H1 (cell line): ENCODE measurements around the gene PPARGC1A. TPM values are rescaled to one million over a fixed set of nuclear protein-coding genes. Genes with fewer than 3 reads are reported as not detected.

ENCODE experiments used
- CTCF ChIA-PET: fragments of 300-600 bp; sonication (Branson Sonifier 250); formaldehyde crosslinking; loops from one replicate; lab custom pipeline; 2021; ENCODE audit not compliant: partially characterized antibody; lab: Charles Lee
- POLR2A ChIA-PET: fragments of 300-600 bp; sonication (Branson Sonifier 250); formaldehyde crosslinking; loops from one replicate; lab custom pipeline; 2021; ENCODE audit warnings: inconsistent platforms; ENCODE audit not compliant: partially characterized antibody; lab: Charles Lee
- DNase-seq, 2 experiments: peaks; one replicate each; pipeline versions ENCODE4 v3.0.0 to v3.0.0-alpha.2; 2010 to 2022; ENCODE audit warnings: low spot score in 2 of 2, low read depth in 1 of 2, mixed read lengths in 1 of 2
- FAIRE-seq: peaks from 2 replicates; lab custom pipeline; 2011; peaks lifted over from hg19 to GRCh38; lab: Jason Lieb, UNC
- H2AFZ ChIP-seq: 2 replicates; pipeline ENCODE4 v1.8.1; 2012; ENCODE audit warnings: low read length, inconsistent platforms
- H2AK5ac ChIP-seq: 2 replicates; pipeline ENCODE4 v1.6.1; 2013; ENCODE audit warnings: low read depth, low read length
- H2BK120ac ChIP-seq: replicated peaks from 2 replicates; pipeline ENCODE3; 2013; ENCODE audit warnings: low read depth, low read length, inconsistent platforms
- H2BK12ac ChIP-seq: 2 replicates; pipeline ENCODE4 v1.6.1; 2013; ENCODE audit warnings: low read depth, low read length
- H2BK15ac ChIP-seq: 2 replicates; pipeline ENCODE4 v1.6.1; 2013; ENCODE audit warnings: low read length
- H2BK20ac ChIP-seq: 2 replicates; pipeline ENCODE4 v1.6.1; 2013; ENCODE audit warnings: low read length
- H2BK5ac ChIP-seq: 2 replicates; pipeline ENCODE4 v1.6.1; 2013; ENCODE audit warnings: low read depth, low read length
- H3K14ac ChIP-seq: 2 replicates; pipeline ENCODE4 v1.6.1; 2013; ENCODE audit warnings: inconsistent platforms; ENCODE audit not compliant: insufficient read length
- H3K18ac ChIP-seq: 2 replicates; pipeline ENCODE4 v1.6.1; 2013; ENCODE audit warnings: low read length; ENCODE audit errors: extremely low read depth
- H3K23ac ChIP-seq: 2 replicates; pipeline ENCODE4 v1.6.1; 2013; ENCODE audit warnings: inconsistent platforms; ENCODE audit not compliant: insufficient read length
- H3K23me2 ChIP-seq: 2 replicates; pipeline ENCODE4 v1.6.1; 2013; ENCODE audit warnings: low read depth, low read length
- H3K27ac ChIP-seq: 2 replicates; pipeline ENCODE4 v1.6.1; 2011; ENCODE audit warnings: low read depth, low read length, inconsistent platforms
- H3K27me3 ChIP-seq, 4 experiments: replicated peaks in 1 of 4; 1 replicate in 1 of 4; 2 replicates in 3 of 4; pipeline versions ENCODE4 v1.6.1 to v1.8.1; 2011 to 2013; ENCODE audit warnings: low read length in 3 of 4, mild to moderate bottlenecking in 3 of 4, inconsistent platforms in 2 of 4, mixed read lengths in 2 of 4, moderate library complexity in 1 of 4; ENCODE audit not compliant: control insufficient read depth in 3 of 4, insufficient read depth in 3 of 4; ENCODE audit errors: extremely low read depth in 1 of 4
- H3K36me3 ChIP-seq, 4 experiments: 2 replicates each; pipeline versions ENCODE4 v1.6.1 to v1.8.1; 2011 to 2013; ENCODE audit warnings: mild to moderate bottlenecking in 4 of 4, low read length in 3 of 4, moderate library complexity in 2 of 4, control low read depth in 1 of 4, inconsistent platforms in 1 of 4; ENCODE audit not compliant: insufficient read depth in 4 of 4, control insufficient read depth in 2 of 4
- H3K4ac ChIP-seq: replicated peaks from 2 replicates; pipeline ENCODE3; 2013; ENCODE audit warnings: low read length, low read depth, mixed read lengths, inconsistent platforms; ENCODE audit not compliant: insufficient read length
- H3K4me1 ChIP-seq, 4 experiments: replicated peaks in 1 of 4; 1 replicate in 1 of 4; 2 replicates in 3 of 4; pipeline versions ENCODE4 v1.6.1 to v1.8.1; 2011 to 2013; ENCODE audit warnings: low read length in 3 of 4, inconsistent platforms in 2 of 4, mixed read lengths in 1 of 4; ENCODE audit not compliant: insufficient read depth in 4 of 4, control insufficient read depth in 3 of 4
- H3K4me2 ChIP-seq, 2 experiments: 2 replicates each; pipeline versions ENCODE4 v1.6.1 to v1.8.1; 2011 to 2013; ENCODE audit warnings: low read depth in 2 of 2, low read length in 2 of 2, control low read depth in 1 of 2, inconsistent platforms in 1 of 2, mild to moderate bottlenecking in 1 of 2; ENCODE audit not compliant: insufficient read depth in 1 of 2
- H3K4me3 ChIP-seq, 4 experiments: fragments of 200-600, 300-600 bp in 1 of 4; sonication (generic), shearing (Covaris generic), sonication (Bioruptor Twin) in 1 of 4; 2 replicates each; pipeline versions ENCODE4 v1.5.1 to v1.8.1; 2011 to 2016; ENCODE audit warnings: low read length in 4 of 4, low read depth in 3 of 4, control low read depth in 2 of 4, inconsistent platforms in 2 of 4, mild to moderate bottlenecking in 2 of 4, mixed read lengths in 1 of 4, moderate library complexity in 1 of 4; ENCODE audit not compliant: insufficient read depth in 2 of 4; ENCODE audit errors: extremely low read depth in 1 of 4
- H3K56ac ChIP-seq: replicated peaks from 2 replicates; pipeline ENCODE3; 2013; ENCODE audit warnings: low read depth, mild to moderate bottlenecking, mixed read lengths, low read length, inconsistent platforms; ENCODE audit not compliant: insufficient read length
- H3K79me1 ChIP-seq: 2 replicates; pipeline ENCODE4 v1.6.1; 2013; ENCODE audit warnings: low read depth, low read length, control low read depth
- H3K79me2 ChIP-seq, 2 experiments: 2 replicates each; pipeline versions ENCODE4 v1.6.1 to v1.8.1; 2012 to 2013; ENCODE audit warnings: low read length in 2 of 2, mild to moderate bottlenecking in 2 of 2, inconsistent platforms in 1 of 2; ENCODE audit not compliant: insufficient read depth in 2 of 2, control insufficient read depth in 1 of 2
- H3K9ac ChIP-seq, 4 experiments: replicated peaks in 1 of 4; 1 replicate in 1 of 4; 2 replicates in 3 of 4; pipeline versions ENCODE4 v1.6.1 to v1.8.1; 2011 to 2013; ENCODE audit warnings: low read depth in 3 of 4, low read length in 3 of 4, control low read depth in 2 of 4, mild to moderate bottlenecking in 2 of 4, moderate library complexity in 2 of 4, inconsistent platforms in 1 of 4; ENCODE audit errors: extremely low read depth in 1 of 4
- H3K9me3 ChIP-seq, 2 experiments: 2 replicates each; pipeline versions ENCODE4 v1.6.1 to v1.8.1; 2012 to 2013; ENCODE audit warnings: mild to moderate bottlenecking in 2 of 2, moderate library complexity in 2 of 2, control low read depth in 1 of 2, inconsistent platforms in 1 of 2, low read depth in 1 of 2, low read length in 1 of 2, mixed read lengths in 1 of 2; ENCODE audit not compliant: insufficient read depth in 2 of 2
- H4K20me1 ChIP-seq, 2 experiments: replicated peaks in 1 of 2; 2 replicates each; pipeline versions ENCODE3 to v1.8.1; 2011 to 2013; ENCODE audit warnings: inconsistent platforms in 2 of 2, low read length in 2 of 2, mild to moderate bottlenecking in 1 of 2; ENCODE audit not compliant: insufficient read depth in 2 of 2, control insufficient read depth in 1 of 2
- H4K5ac ChIP-seq: 2 replicates; pipeline ENCODE4 v1.6.1; 2013; ENCODE audit warnings: low read length, low read depth, mixed read lengths, inconsistent platforms; ENCODE audit not compliant: insufficient read length
- H4K8ac ChIP-seq: 2 replicates; pipeline ENCODE4 v1.8.0; 2013; ENCODE audit warnings: mild to moderate bottlenecking, moderate library complexity, low read length, inconsistent platforms; ENCODE audit not compliant: insufficient read depth; ENCODE audit errors: extremely low read depth
- H4K91ac ChIP-seq: replicated peaks from 2 replicates; pipeline ENCODE3; 2013; ENCODE audit warnings: low read length, mixed read lengths, inconsistent platforms; ENCODE audit not compliant: insufficient read length
- ASH2L ChIP-seq: fragments of 200-600, 300-600 bp; sonication (generic); IDR thresholded peaks from one replicate; pipeline ENCODE4 v1.7.1; 2017; ENCODE audit warnings: low read length
- BACH1 ChIP-seq: IDR thresholded peaks from 2 replicates; pipeline ENCODE4 v1.6.1; 2012; ENCODE audit warnings: low read length, improper control_type of control experiment
- BCL11A ChIP-seq, 2 experiments: IDR thresholded peaks; one replicate each; pipeline ENCODE4 v1.6.1; 2011; ENCODE audit warnings: low read depth in 2 of 2, low read length in 2 of 2, mild to moderate bottlenecking in 2 of 2
- CBX8 ChIP-seq: fragments of 300-800, 300-1000 bp; sonication (generic); IDR thresholded peaks from 2 replicates; pipeline ENCODE4 v1.7.1; 2016; ENCODE audit warnings: low read depth, low read length, borderline replicate concordance
- CHD2 ChIP-seq: IDR thresholded peaks from 2 replicates; pipeline ENCODE4 v1.6.1; 2012; ENCODE audit warnings: low read length, improper control_type of control experiment
- CREB1 ChIP-seq: IDR thresholded peaks from 2 replicates; pipeline ENCODE4 v1.6.1; 2012; ENCODE audit warnings: inconsistent platforms
- E2F6 ChIP-seq: IDR thresholded peaks from 2 replicates; pipeline ENCODE4 v1.6.1; 2012; ENCODE audit warnings: inconsistent platforms
- HDAC2 ChIP-seq, 2 experiments: fragments of 300-600 bp in 1 of 2; sonication (generic) in 1 of 2; IDR thresholded peaks; 2 replicates each; pipeline ENCODE4 v1.6.1; 2011 to 2012; ENCODE audit warnings: low read depth in 2 of 2, low read length in 2 of 2, mild to moderate bottlenecking in 2 of 2, moderate library complexity in 2 of 2, borderline replicate concordance in 1 of 2, inconsistent platforms in 1 of 2
- MAX ChIP-seq: IDR thresholded peaks from 2 replicates; pipeline ENCODE4 v1.6.1; 2012; ENCODE audit warnings: inconsistent platforms
- NANOG ChIP-seq: IDR thresholded peaks from 2 replicates; pipeline ENCODE4 v1.6.1; 2011; ENCODE audit warnings: low read length, low read depth, mild to moderate bottlenecking, inconsistent platforms; ENCODE audit not compliant: insufficient read depth, poor library complexity, severe bottlenecking
- POLR2A ChIP-seq, 2 experiments: IDR thresholded peaks; 1 replicate in 1 of 2; 2 replicates in 1 of 2; pipeline ENCODE4 v1.6.1; 2011; ENCODE audit warnings: low read depth in 2 of 2, low read length in 2 of 2, mild to moderate bottlenecking in 2 of 2; ENCODE audit errors: control extremely low read depth in 1 of 2
- SAP30 ChIP-seq: fragments of 300-600 bp; sonication (generic); IDR thresholded peaks from 2 replicates; pipeline ENCODE4 v1.7.1; 2012; ENCODE audit warnings: low read length, moderate library complexity, mild to moderate bottlenecking, inconsistent platforms; ENCODE audit not compliant: insufficient read depth, insufficient replicate concordance
- SP1 ChIP-seq: IDR thresholded peaks from 2 replicates; pipeline ENCODE4 v1.6.1; 2011; ENCODE audit warnings: low read depth, low read length
- SP2 ChIP-seq: IDR thresholded peaks from 2 replicates; pipeline ENCODE4 v1.6.1; 2012; ENCODE audit warnings: mild to moderate bottlenecking, low read length, inconsistent platforms
- ZNF274 ChIP-seq: IDR thresholded peaks from 2 replicates; pipeline ENCODE4 v1.7.0; 2012; ENCODE audit warnings: low read length, borderline replicate concordance; ENCODE audit errors: extremely low read depth
- WGBS, 2 experiments: shearing (Covaris generic) in 1 of 2; methylation state at CpG; one replicate each; pipeline versions ENCODE4 v1.1.6 to v1.1.7; 2013 to 2015; ENCODE audit warnings: low lambda C conversion rate in 2 of 2, mixed read lengths in 2 of 2, inconsistent platforms in 1 of 2, low coverage in 1 of 2, missing lambda C conversion rate in 1 of 2; ENCODE audit not compliant: insufficient replicate concordance in 2 of 2, insufficient coverage in 1 of 2, insufficient read length in 1 of 2; ENCODE audit errors: extremely low coverage in 1 of 2, missing lambda C conversion rate in 1 of 2; 5-methylcytosine and 5-hydroxymethylcytosine counted together
- polyA plus RNA-seq, 7 experiments: library from polyadenylated mRNA; depleted of rRNA in 3 of 7; stranded (reverse) in 5 of 7; unstranded in 2 of 7; fragments of >200 nt in 5 of 7; fragments of 200-250 nt in 2 of 7; gene quantifications; 1 replicate in 5 of 7; 2 replicates in 1 of 7; 4 replicates in 1 of 7; pipeline versions ENCODE4 v1.2.1 to v1.2.3, GENCODE V29; 2011 to 2013; ENCODE audit warnings: missing spikeins in 2 of 7, mixed read lengths in 2 of 7
- total RNA-seq: library from RNA; stranded (reverse); fragmentation: NEBNext Ultra II Directional; extraction: Animal tissue kit (Norgen Biotek cat#: 25700); gene quantifications from 2 replicates; pipeline ENCODE4 v1.2.1, GENCODE V29; 2021

The PPARGC1A gene
- total and polyA plus RNA-seq, 2 of the 8 experiments (the other 6 are each of a cell fraction or from before 2014, with no cell fraction given): 0.54 to 1.4 TPM

GRCh38 chr4:23891064-23891421, 1.2 kb upstream of the PPARGC1A start:
- no peaks in the 10 kb centered on the region for H3K79me1 ChIP-seq
- no peak overlapping the region for H2BK120ac ChIP-seq
- no peak overlapping the region for H2AFZ ChIP-seq
- peaks cover 0 to 10% (median 3%) of the 10 kb centered on the region in 4 experiments; a peak in 3 of 7 replicates for H3K27me3 ChIP-seq
- no peaks in the 10 kb centered on the region; the same call in 1 of the 2 replicates for H3K23me2 ChIP-seq
- no peak overlapping the region for H3K4me3 ChIP-seq
- no peak overlapping the region for H3K4me2 ChIP-seq
- H3K18ac ChIP-seq: no peak overlapping the region
- FAIRE-seq (no peak), DNase-seq (no peak)
- no peak overlapping the region for H3K14ac ChIP-seq
- 70% methylated on average over 1 of the region's 1 CpG; no CpG with 5 or more reads in 1 of the 2 experiments for WGBS, 2 experiments
- no peak overlapping the region for H3K27ac ChIP-seq
- H2BK15ac ChIP-seq: no peak overlapping the region
- no peak overlapping the region for H2BK5ac ChIP-seq
- H2BK20ac ChIP-seq: no peak overlapping the region
- ChIA-PET CTCF (interaction anchor here (1.0 to 2.6 kb wide), 5 partner anchors 9 to 75 kb away, joined by 3 to 8 read pairs (median 3); no protein-coding TSS in a partner anchor), POLR2A (no interaction called here)
- H3K36me3 ChIP-seq: no peaks in the 10 kb centered on the region
- H3K4ac ChIP-seq: no peak overlapping the region
- no peaks in the 10 kb centered on the region for H4K20me1 ChIP-seq
- no peak overlapping the region for H2BK12ac ChIP-seq
- H4K91ac ChIP-seq: no peak overlapping the region
- no peak overlapping the region for H2AK5ac ChIP-seq
- H3K4me1 ChIP-seq: peaks cover 12 to 22% (median 16%) of the 10 kb centered on the region in 4 experiments
- H3K79me2 ChIP-seq: no peaks in the 10 kb centered on the region
- H3K9ac ChIP-seq: no peak overlapping the region
- H3K9me3 ChIP-seq: no peaks in the 10 kb centered on the region
- H3K56ac ChIP-seq: no peak overlapping the region
- H3K23ac ChIP-seq: no peak overlapping the region
- no peak overlapping the region for H4K8ac ChIP-seq
- H4K5ac ChIP-seq: no peak overlapping the region
- TF ChIP-seq ZNF274 (no peak), E2F6 (no peak), CHD2 (no peak), SP2 (no peak), ASH2L (no peak), CBX8 (no peak), HDAC2 (IDR thresholded peaks at IDR 0.05; ENCODE audit: borderline replicate concordance in 1 of 2, low read depth in 2 of 2, low read length in 2 of 2) (no peak), SAP30 (no peak), BCL11A (IDR thresholded peaks at IDR 0.05; ENCODE audit: low read depth in 2 of 2, low read length in 2 of 2) (no peak), MAX (no peak), SP1 (no peak), CREB1 (no peak), POLR2A (IDR thresholded peaks at IDR 0.05; ENCODE audit: control extremely low read depth in 1 of 2, low read depth in 2 of 2, low read length in 2 of 2) (no peak), BACH1 (no peak), NANOG (no peak)
